CD4-positive, alpha-beta memory T cell (primary cell): ENCODE results near the gene HSD11B1L. TPM values are rescaled to one million over a fixed set of nuclear protein-coding genes. Genes with fewer than 3 reads are reported as not detected.

Experiments used
- CTCF ChIA-PET: fragments of 350-600 bp; sonication (Branson Sonifier 250); formaldehyde crosslinking; loops from one replicate; lab custom pipeline; 2021; ENCODE audit warnings: inconsistent platforms; ENCODE audit not compliant: partially characterized antibody; lab: Charles Lee
- POLR2A ChIA-PET: fragments of 350-600 bp; sonication (Branson Sonifier 250); formaldehyde crosslinking; loops from one replicate; lab custom pipeline; 2021; ENCODE audit not compliant: partially characterized antibody; lab: Charles Lee
- DNase-seq, 5 donors: peaks; one replicate each; pipeline versions ENCODE4 v3.0.0 to v3.0.0-alpha.2; 2020 to 2022; ENCODE audit warnings: mixed read lengths in 1 of 5
- H3K27ac ChIP-seq: one replicate; pipeline ENCODE4 v1.7.0; 2013; ENCODE audit warnings: low read depth, low read length
- H3K27me3 ChIP-seq: 2 replicates; pipeline ENCODE4 v1.7.0; 2013; ENCODE audit warnings: mild to moderate bottlenecking, low read length, moderate library complexity; ENCODE audit not compliant: insufficient read depth
- H3K36me3 ChIP-seq: 2 replicates; pipeline ENCODE4 v1.7.0; 2013; ENCODE audit warnings: mild to moderate bottlenecking, low read length, moderate library complexity; ENCODE audit not compliant: insufficient read depth
- H3K4me1 ChIP-seq: 2 replicates; pipeline ENCODE4 v1.7.0; 2013; ENCODE audit warnings: mild to moderate bottlenecking, low read length, moderate library complexity; ENCODE audit not compliant: insufficient read depth
- H3K4me3 ChIP-seq, 2 donors: one replicate each; pipeline ENCODE4 v1.7.0; 2013; ENCODE audit warnings: low read length in 2 of 2, mild to moderate bottlenecking in 1 of 2
- H3K9me3 ChIP-seq, 2 donors: one replicate each; pipeline ENCODE4 v1.7.0; 2013; ENCODE audit warnings: low read length in 2 of 2, control low read depth in 1 of 2; ENCODE audit not compliant: control insufficient read depth in 1 of 2
- H3K27ac Mint-ChIP-seq, 7 donors: one replicate each; pipeline ENCODE4 v1.8.0; 2020 to 2021; ENCODE audit warnings: mixed read lengths in 7 of 7, mild to moderate bottlenecking in 6 of 7, inconsistent platforms in 3 of 7, moderate library complexity in 3 of 7
- H3K27me3 Mint-ChIP-seq, 2 donors: one replicate each; pipeline ENCODE4 v1.8.0; 2020 to 2021; ENCODE audit warnings: mixed read lengths in 2 of 2
- H3K36me3 Mint-ChIP-seq, 2 donors: one replicate each; pipeline ENCODE4 v1.8.0; 2020 to 2021; ENCODE audit warnings: mixed read lengths in 2 of 2, inconsistent platforms in 1 of 2, mild to moderate bottlenecking in 1 of 2
- H3K4me1 Mint-ChIP-seq, 4 donors: one replicate each; pipeline ENCODE4 v1.8.0; 2020 to 2021; ENCODE audit warnings: mixed read lengths in 4 of 4, mild to moderate bottlenecking in 1 of 4
- H3K4me3 Mint-ChIP-seq, 8 donors: one replicate each; pipeline ENCODE4 v1.8.0; 2020 to 2021; ENCODE audit warnings: mixed read lengths in 8 of 8, mild to moderate bottlenecking in 7 of 8, moderate library complexity in 6 of 8, inconsistent platforms in 3 of 8
- H3K9me3 Mint-ChIP-seq, 8 donors: one replicate each; pipeline ENCODE4 v1.8.0; 2020 to 2021; ENCODE audit warnings: mixed read lengths in 8 of 8, mild to moderate bottlenecking in 5 of 8, inconsistent platforms in 3 of 8, moderate library complexity in 1 of 8
- intact Hi-C: fragments of 100-400 bp; cut with micrococcal nuclease; formaldehyde crosslinking; loops from one replicate; pipeline ENCODE4 v1.15.1; 2023
- polyA plus RNA-seq, 2 donors: library from polyadenylated mRNA; unstranded; fragments of 300-500 nt; fragmentation: Illumina TruSeq; gene quantifications; one replicate each; pipeline ENCODE4 v1.2.3, GENCODE V29; 2021
- total RNA-seq, 2 experiments: library from RNA; stranded (reverse); gene quantifications; one replicate each; pipeline ENCODE4 v1.2.3, GENCODE V29; 2021

Gene HSD11B1L
- total and polyA plus RNA-seq, 4 experiments from 2014 or later, result 2.9 to 4.8 (median 3.9) TPM

DNA sequence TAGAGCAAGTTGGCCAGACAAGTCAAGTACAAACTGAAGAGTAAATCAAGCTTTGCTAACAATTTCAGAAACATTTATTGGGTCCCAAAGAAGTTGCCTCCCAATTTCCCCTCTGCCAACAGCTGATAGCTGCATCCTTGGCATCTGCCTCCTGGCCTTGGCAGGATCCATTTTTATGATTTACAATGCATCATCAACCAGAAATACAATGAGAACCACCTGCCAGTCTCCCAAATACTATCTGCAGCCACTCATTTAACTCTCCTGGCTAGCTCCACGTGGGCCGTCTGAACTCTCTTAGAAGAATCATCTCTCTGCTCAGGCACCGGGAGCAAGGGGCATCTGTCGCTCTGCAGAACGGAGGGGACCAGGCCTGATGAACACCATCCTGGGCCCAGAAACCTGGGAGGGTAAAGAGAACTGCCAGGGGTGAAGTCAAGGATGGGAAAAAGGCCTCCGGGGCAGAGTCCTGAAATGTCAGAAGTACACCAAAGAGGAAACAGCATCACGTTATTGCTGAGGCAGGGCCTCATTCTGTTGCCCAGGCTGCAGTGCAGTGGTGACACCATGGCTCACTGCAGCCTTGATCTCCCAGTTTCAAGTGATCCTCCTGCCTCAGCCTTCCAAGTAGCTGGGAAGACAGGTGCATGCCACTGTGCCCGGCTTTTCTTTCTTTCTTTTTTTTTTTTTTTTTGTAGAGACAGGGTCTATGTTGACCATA, 36.5 kb downstream of the HSD11B1L start:
- intact Hi-C loops, result no loop called here
- ChIA-PET POLR2A (interaction anchor here (0.7 to 5.7 kb wide), 3 partner anchors 27 to 73 kb away, joined by 3 to 79 read pairs (median 5); partner anchors contain the start of gene RPL36), CTCF (interaction anchor here (1.9 to 3.8 kb wide), 2 partner anchors 27 to 28 kb away, joined by 8 to 36 read pairs; partner anchors contain the start of gene RPL36)
- H3K4me3 ChIP-seq, result no peak overlapping the region
- H3K9me3 ChIP-seq, result no peaks in the 10 kb centered on the region
- peak overlapping the region; percentile 9 for H3K27ac ChIP-seq
- Mint-ChIP-seq H3K4me3 (peak overlapping the region in 5 of 8 donors; percentile 11 to 73 (median 58)), H3K27me3 (peaks cover 0 to 4% of the 10 kb centered on the region in 2 donors), H3K27ac (peak overlapping the region; percentile 52 to 98 (median 81)), H3K9me3 (peaks cover 0 to 9% (median 0%) of the 10 kb centered on the region in 8 donors), H3K4me1 (peaks cover 20 to 37% (median 27%) of the 10 kb centered on the region in 4 donors), H3K36me3 (peaks cover 0 to 43% of the 10 kb centered on the region in 2 donors)
- H3K36me3 ChIP-seq, result peaks cover 13% of the 10 kb centered on the region
- no peak for DNase-seq
- H3K4me1 ChIP-seq, result peaks cover 23% of the 10 kb centered on the region
- H3K27me3 ChIP-seq, result no peaks in the 10 kb centered on the region

DNA sequence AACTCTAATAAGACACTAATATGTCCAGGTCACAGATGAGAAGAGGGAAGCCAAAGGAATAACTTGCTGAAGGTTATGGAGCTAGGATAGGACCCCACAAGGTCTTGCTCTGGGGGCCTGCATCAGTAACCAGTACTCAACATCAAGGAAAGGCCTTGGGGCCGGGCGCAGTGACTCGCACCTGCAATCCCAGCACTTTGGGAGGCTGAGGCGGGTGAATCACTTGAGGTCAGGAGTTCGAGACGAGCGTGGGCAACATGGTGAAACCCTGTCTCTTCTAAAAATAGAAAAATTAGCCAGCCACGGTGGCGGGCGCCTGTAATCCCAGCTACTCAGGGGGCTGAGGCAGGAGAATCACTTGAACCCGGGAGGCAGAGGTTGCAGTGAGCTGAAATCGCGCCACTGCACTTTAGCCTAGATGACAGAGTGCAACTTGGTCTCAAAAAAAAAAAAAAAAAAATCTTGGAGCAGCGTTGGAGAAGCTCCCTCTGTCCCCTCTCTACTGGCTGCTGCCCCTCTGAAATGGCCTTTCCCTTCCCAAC, 37.3 kb downstream of the HSD11B1L start:
- Histone ChIP-seq H3K27me3 (no peaks in the 10 kb centered on the region), H3K9me3 (no peaks in the 10 kb centered on the region), H3K4me3 (no peak overlapping the region), H3K36me3 (peaks cover 13% of the 10 kb centered on the region), H3K27ac (peak overlapping the region; percentile 9), H3K4me1 (peaks cover 23% of the 10 kb centered on the region)
- intact Hi-C loops, result no loop called here
- peaks cover 0 to 9% (median 0%) of the 10 kb centered on the region in 8 donors for H3K9me3 Mint-ChIP-seq
- H3K4me3 Mint-ChIP-seq, result peak overlapping the region; percentile 83 to 94 (median 90)
- peak overlapping the region; percentile 86 to 98 (median 92) for H3K27ac Mint-ChIP-seq
- no peak for DNase-seq
- H3K36me3 Mint-ChIP-seq, result peaks cover 0 to 39% of the 10 kb centered on the region in 2 donors
- ChIA-PET CTCF (interaction anchor here (1.1 to 3.8 kb wide), 2 partner anchors 29 to 31 kb away, joined by 6 to 36 read pairs; partner anchors contain the start of gene RPL36), POLR2A (interaction anchor here (0.7 to 5.7 kb wide), 4 partner anchors 10 to 72 kb away, joined by 3 to 79 read pairs (median 4); partner anchors contain the start of gene RPL36)
- peaks cover 20 to 37% (median 27%) of the 10 kb centered on the region in 4 donors for H3K4me1 Mint-ChIP-seq
- H3K27me3 Mint-ChIP-seq, result peaks cover 0 to 4% of the 10 kb centered on the region in 2 donors

- peaks cover 0 to 4% of the 10 kb centered on the region in 2 donors for H3K27me3 Mint-ChIP-seq
- ChIA-PET POLR2A (interaction anchor here (0.7 to 5.7 kb wide), 7 partner anchors 11 to 96 kb away, joined by 3 to 79 read pairs (median 4); partner anchors contain the start of genes RPL36, SAFB and SAFB2), CTCF (interaction anchor here (0.7 to 3.8 kb wide), 5 partner anchors 10 to 85 kb away, joined by 3 to 36 read pairs (median 6); partner anchors contain the start of gene RPL36)
- Histone ChIP-seq H3K9me3 (no peaks in the 10 kb centered on the region), H3K36me3 (peaks cover 9% of the 10 kb centered on the region), H3K27ac (peak overlapping the region; percentile 89), H3K27me3 (no peaks in the 10 kb centered on the region), H3K4me1 (peaks cover 23% of the 10 kb centered on the region), H3K4me3 (peak overlapping the region; percentile 68 to 92)
- H3K9me3 Mint-ChIP-seq, result peaks cover 0 to 6% (median 0%) of the 10 kb centered on the region in 8 donors
- intact Hi-C loops, result no loop called here
- peaks cover 0 to 35% of the 10 kb centered on the region in 2 donors for H3K36me3 Mint-ChIP-seq
- H3K4me3 Mint-ChIP-seq, result peak overlapping the region; percentile 83 to 94 (median 90)
- H3K27ac Mint-ChIP-seq, result peak overlapping the region; percentile 91 to 98 (median 92)
- DNase-seq, result peak in 1 of 5 donors; percentile 62
- H3K4me1 Mint-ChIP-seq, result peaks cover 20 to 37% (median 27%) of the 10 kb centered on the region in 4 donors
Observed at GRCh38 chr19:5718579-5719273, 37.9 kb downstream of the HSD11B1L start.

- Histone ChIP-seq H3K9me3 (no peaks in the 10 kb centered on the region), H3K4me3 (peak overlapping the region; percentile 87 to 92), H3K27me3 (no peaks in the 10 kb centered on the region), H3K27ac (peak overlapping the region; percentile 89), H3K36me3 (peaks cover 4% of the 10 kb centered on the region), H3K4me1 (peaks cover 23% of the 10 kb centered on the region)
- H3K4me1 Mint-ChIP-seq, result peaks cover 20 to 37% (median 27%) of the 10 kb centered on the region in 4 donors
- H3K36me3 Mint-ChIP-seq, result peaks cover 0 to 28% of the 10 kb centered on the region in 2 donors
- POLR2A ChIA-PET, result interaction anchor here (0.6 to 5.7 kb wide), 17 partner anchors 12 to 1082 kb away, joined by 3 to 79 read pairs (median 4); partner anchors contain the start of genes DUS3L, FEM1A, NDUFA11 and RPL36
- intact Hi-C loops, result no loop called here
- CTCF ChIA-PET, result interaction anchor here (0.9 to 3.8 kb wide), 6 partner anchors 28 to 108 kb away, joined by 3 to 36 read pairs (median 6); partner anchors contain the start of gene RPL36
- peaks cover 0 to 6% (median 0%) of the 10 kb centered on the region in 8 donors for H3K9me3 Mint-ChIP-seq
- peak overlapping the region; percentile 90 to 97 (median 90) for H3K4me3 Mint-ChIP-seq
- H3K27ac Mint-ChIP-seq, result peak overlapping the region; percentile 92 to 99 (median 97)
- peak in 1 of 5 donors; percentile 62 for DNase-seq
- peaks cover 0 to 4% of the 10 kb centered on the region in 2 donors for H3K27me3 Mint-ChIP-seq
Observed at GRCh38 chr19:5719274-5719960, 38.6 kb downstream of the HSD11B1L start.

- Mint-ChIP-seq H3K9me3 (peaks cover 0 to 6% (median 0%) of the 10 kb centered on the region in 8 donors), H3K4me3 (peak within 1 kb of the TSS; percentile 90 to 97 (median 90)), H3K36me3 (peaks cover 0 to 28% of the 10 kb centered on the region in 2 donors), H3K27me3 (peaks cover 0 to 6% of the 10 kb centered on the region in 2 donors), H3K27ac (peak within 1 kb of the TSS; percentile 94 to 99 (median 97)), H3K4me1 (peaks cover 20 to 37% (median 27%) of the 10 kb centered on the region in 4 donors)
- H3K27me3 ChIP-seq, result no peaks in the 10 kb centered on the region
- no peaks in the 10 kb centered on the region for H3K36me3 ChIP-seq
- peak within 1 kb of the TSS; percentile 87 to 92 for H3K4me3 ChIP-seq
- intact Hi-C loops, result loop anchor here (1.0 kb wide), 6 partner anchors 30 to 258 kb away; partner anchors contain the start of genes MICOS13, RANBP3, RPL36 and SAFB2
- ChIA-PET POLR2A (interaction anchor here (0.6 to 5.7 kb wide), 17 partner anchors 20 to 1083 kb away, joined by 3 to 79 read pairs (median 4); partner anchors contain the start of genes DUS3L, FEM1A, NDUFA11 and RPL36), CTCF (interaction anchor here (0.9 to 3.8 kb wide), 9 partner anchors 29 to 108 kb away, joined by 3 to 36 read pairs (median 6); partner anchors contain the start of genes DUS3L and RPL36)
- DNase-seq, result peak; percentile 98 to 99 (median 99)
- peaks cover 23% of the 10 kb centered on the region for H3K4me1 ChIP-seq
- H3K9me3 ChIP-seq, result no peaks in the 10 kb centered on the region
- H3K27ac ChIP-seq, result peak within 1 kb of the TSS; percentile 89
Observed at GRCh38 chr19:5719961-5720790, 39.3 kb downstream of the HSD11B1L start, which contains the start of the genes CATSPERD and LONP1. TSS of gene CATSPERD (plus strand) at chr19:5720637. CDS start at chr19:5720738, 101 bp downstream. TSS of gene LONP1 (minus strand) at chr19:5720146. CDS start at chr19:5720132, 14 bp downstream.
